Astrocyte of the cerebellum (primary cell): Measurements from ENCODE around the gene GTF2F2.

Experiments used
- DNase-seq: peaks from one replicate; pipeline ENCODE4 v3.0.0-alpha.2; 2011; ENCODE audit warnings: low read depth
- H3K4me3 ChIP-seq: 2 replicates; pipeline ENCODE4 v1.5.1; 2011; ENCODE audit warnings: mild to moderate bottlenecking, low read depth, low read length, moderate library complexity
- CTCF ChIP-seq: IDR thresholded peaks from 2 replicates; pipeline ENCODE4 v1.5.1; 2012; ENCODE audit warnings: low read length, low read depth, moderate library complexity, mild to moderate bottlenecking; ENCODE audit errors: missing control alignments
- in situ Hi-C: cut with HindIII; loops from 2 replicates; pipeline ENCODE4 v1.10.0; 2017; ENCODE audit warnings: low sequenced_read_pairs

GTF2F2 gene

GRCh38 chr13:45224176-45224575 lies 103.9 kb downstream of the GTF2F2 start:
- H3K4me3 ChIP-seq, result no peak overlapping the region
- TF ChIP-seq CTCF, result no peak
- DNase-seq, result no peak
- in situ Hi-C loops, result no loop called here

DNA sequence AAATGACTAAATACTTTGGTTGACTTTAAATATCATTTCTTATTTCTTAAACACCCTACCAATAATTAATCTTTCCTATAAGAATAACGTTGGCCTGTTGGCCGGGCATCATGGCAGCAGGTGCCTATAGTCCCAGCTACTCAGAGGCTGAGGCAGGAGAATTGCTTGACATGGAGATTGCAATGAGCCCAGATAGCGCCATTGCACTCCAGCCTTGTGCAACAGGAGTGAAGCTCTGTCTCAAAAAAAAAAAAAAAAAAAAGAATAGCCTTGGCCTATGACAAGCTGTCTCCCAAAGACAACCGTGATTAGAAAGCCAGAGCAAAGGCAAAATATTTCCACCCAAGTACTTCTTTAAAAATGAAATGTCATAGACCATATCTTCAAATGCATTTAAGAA lies 105.1 kb downstream of the GTF2F2 start:
- no peak overlapping the region for H3K4me3 ChIP-seq
- no peak for TF ChIP-seq CTCF
- DNase-seq, result no peak
- in situ Hi-C loops, result no loop called here

DNA sequence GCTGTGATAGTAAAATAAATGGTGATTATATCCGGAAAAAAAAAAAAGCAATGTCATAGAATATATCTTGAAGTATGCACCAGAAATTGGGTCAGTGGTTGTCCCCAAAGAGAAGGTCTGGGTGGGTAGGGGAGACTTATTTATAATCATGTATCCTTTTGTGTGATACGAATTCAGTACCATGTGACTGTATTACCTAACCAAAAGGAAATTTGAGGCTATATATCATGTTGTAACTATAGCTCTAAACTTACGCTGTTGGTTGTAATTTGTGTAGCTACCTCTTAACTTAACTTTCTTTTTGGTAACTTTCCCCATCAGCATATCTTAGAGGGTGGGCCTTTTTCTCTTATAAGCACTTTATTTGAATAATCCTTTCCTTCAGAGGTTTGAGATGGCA lies 105.7 kb downstream of the GTF2F2 start:
- H3K4me3 ChIP-seq, result no peak overlapping the region
- no peak for TF ChIP-seq CTCF
- no peak for DNase-seq
- in situ Hi-C loops, result no loop called here

DNA sequence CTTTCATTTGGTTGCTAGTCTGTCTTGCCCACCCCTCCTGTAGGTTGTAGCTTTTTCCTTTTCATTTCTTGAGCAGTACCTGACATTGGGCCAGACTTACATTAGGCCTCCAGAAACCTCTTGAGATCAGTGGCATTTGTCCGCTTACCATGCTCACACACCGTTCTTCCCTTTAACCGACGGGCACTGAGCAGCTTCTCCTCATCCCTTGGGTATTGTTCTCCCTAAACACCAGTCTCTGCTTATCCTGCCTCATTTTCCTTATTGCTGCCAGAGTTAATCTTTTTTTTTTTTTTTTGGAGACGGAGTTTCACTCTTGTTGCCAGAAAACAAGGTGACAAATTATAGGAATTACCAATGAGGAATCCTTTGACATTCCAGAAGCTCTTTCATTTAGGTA lies 107.7 kb downstream of the GTF2F2 start:
- in situ Hi-C loops, result no loop called here
- no peak overlapping the region for H3K4me3 ChIP-seq
- no peak for TF ChIP-seq CTCF
- DNase-seq, result no peak

GRCh38 chr13:45229172-45229571 lies 108.9 kb downstream of the GTF2F2 start:
- no peak for DNase-seq
- no peak overlapping the region for H3K4me3 ChIP-seq
- no peak for TF ChIP-seq CTCF
- in situ Hi-C loops, result no loop called here

GRCh38 chr13:45231305-45231704 lies 111.0 kb downstream of the GTF2F2 start:
- in situ Hi-C loops, result no loop called here
- DNase-seq, result no peak
- H3K4me3 ChIP-seq, result no peak overlapping the region
- no peak for TF ChIP-seq CTCF

GRCh38 chr13:45231722-45232121 lies 111.4 kb downstream of the GTF2F2 start:
- in situ Hi-C loops, result no loop called here
- no peak for TF ChIP-seq CTCF
- peak; percentile 40 for DNase-seq
- H3K4me3 ChIP-seq, result no peak overlapping the region
